Hindlimb muscle (tissue), 1 donor: ENCODE measurements around the gene ACOXL. TPM values are rescaled to one million over a fixed set of nuclear protein-coding genes. Genes with fewer than 3 reads are reported as not detected.
"Not testable (repeated sequence)": the region's sequence is repeated elsewhere in the genome, so short reads cannot be mapped to it uniquely, and the experiment has no call there.

Experiments used
- DNase-seq: peaks from one replicate; pipeline ENCODE4 v3.0.0-alpha.2; 2013
- polyA plus RNA-seq: library from polyadenylated mRNA; unstranded; fragments of 120-200 nt; gene quantifications from one replicate; pipeline ENCODE4 v1.2.1, GENCODE V29; 2013; ENCODE audit not compliant: insufficient read length

ACOXL gene
- 0.32 TPM for polyA plus RNA-seq

DNA sequence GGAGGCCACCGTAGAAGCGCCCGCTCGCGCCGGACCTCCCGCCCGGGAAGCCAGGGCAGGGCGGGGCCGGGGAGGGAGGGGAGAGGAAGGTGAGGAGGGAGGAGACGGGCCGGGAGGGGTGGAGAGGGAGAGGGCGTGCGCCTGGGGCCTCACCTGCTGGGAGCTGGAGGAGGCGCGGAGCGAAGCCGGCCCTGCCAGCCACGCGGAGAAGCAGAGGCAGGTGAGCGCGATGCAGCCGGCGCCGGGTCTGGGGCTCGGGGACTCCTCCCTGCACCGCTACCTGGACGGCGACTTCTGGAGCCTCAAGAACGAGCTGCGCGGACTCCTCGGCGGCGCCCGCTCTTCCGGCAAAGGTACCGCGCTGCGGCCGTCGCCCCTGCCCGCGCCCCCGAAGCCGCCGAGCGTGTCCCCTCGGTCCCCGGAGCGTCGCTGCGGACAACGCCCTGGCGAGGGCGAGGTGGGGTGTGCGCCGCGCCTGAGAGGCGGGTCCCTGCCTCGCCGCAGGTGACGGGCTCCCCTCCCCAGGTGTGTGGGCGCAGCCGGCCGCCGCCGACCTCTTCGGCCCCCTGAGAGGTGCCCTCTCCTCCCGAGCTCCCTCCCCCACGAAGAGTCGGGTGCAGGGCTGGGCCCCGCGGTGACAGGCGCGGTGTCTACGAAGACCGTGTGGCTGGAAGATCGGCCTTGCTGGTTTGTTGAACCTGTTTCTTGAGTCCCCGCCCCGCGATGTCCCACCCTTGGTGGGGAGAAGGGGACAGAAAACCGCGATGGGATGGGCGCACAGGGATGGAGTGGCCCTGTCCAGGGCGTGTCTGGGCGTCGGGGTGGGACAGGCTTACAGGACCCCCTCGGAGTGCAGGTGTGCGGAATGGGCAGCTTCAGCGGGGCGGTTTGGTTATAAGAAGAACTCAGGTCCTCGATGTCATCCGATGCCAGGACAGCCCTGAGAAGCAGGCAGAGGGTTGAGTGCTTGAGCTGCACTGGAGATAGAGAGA is at the start of gene ACOXL:
Gene ACOXL (plus strand): TSS at position 152 of the 992 bp plus-strand sequence. CDS start 35,817 bp downstream, outside the sequence.
- no peak for DNase-seq

DNA sequence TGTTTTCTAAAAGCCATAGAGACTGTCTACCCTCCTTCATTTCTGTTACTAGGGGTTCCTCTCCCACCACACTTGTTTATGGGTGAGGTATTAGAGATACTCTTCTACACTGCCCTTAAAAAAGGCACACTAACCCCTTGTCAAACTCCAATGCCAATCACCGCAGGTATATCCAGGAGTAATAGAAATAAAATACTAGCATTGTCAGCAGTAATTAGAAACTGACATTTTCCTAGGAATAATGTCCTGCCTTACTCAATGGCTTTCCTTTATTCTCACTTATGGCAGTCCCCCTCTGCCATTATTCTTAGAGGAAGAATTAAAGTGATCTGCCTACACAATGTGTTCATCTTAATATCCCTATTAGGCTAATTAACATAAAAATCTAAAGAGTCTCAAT is 49.5 kb upstream of the ACOXL start:
- no peak for DNase-seq

DNA sequence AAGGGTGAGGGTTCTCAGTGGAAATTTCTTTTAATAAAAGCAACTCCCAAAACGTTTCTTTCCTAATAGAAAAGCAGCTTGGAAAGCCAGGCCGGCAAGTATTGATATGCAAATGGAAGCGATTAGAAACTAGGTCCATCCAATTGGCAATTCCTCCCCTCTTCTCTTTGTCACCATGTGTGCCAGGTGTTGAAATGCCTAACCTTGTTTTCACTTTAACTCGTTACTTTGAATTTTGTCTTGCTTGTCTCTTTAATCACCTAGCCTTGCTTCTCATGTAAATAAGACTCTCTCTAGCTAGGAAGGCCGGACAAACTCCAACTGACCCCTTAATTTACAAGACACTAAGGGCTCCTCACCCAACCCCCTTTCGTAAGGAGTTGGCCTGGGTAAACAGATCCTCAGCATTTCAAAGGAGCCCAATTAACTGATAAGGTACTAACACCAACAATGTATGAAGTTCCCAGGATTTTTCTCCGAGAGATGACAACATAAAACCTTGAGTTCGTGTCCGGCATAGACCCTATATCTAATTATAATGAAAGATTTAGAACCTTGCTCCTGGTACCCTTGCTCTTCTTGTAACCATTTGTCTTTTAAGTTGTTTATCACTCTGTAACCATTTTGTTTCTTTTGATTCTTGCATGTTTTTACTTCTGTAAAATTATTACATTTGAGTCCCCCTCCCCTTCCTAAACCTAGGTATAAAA is 44.4 kb upstream of the ACOXL start:
- not testable (repeated sequence) for DNase-seq

DNA sequence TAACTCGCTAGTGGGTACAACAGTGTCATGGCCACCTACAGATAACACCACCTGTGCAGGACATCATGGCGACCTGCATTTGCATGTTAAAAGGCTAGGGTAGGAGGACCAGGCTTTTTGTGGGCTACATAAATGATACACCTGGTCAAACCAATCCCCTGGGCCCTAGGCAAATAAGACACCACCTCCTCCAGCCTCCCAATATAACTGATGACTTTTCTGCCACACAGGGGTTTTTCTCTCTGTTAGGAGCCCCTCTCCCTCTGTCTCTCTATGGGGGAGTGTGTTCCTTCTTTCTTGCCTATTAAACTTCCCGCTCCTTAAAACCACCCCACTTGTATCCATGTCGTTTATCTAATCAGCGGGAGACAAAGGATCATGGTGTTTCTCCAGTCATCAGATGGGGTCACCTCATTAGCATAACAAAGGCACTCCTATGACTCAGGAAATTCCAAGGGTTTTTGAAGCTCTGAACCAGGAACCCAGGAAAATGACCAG is 43.7 kb upstream of the ACOXL start:
- no peak for DNase-seq

DNA sequence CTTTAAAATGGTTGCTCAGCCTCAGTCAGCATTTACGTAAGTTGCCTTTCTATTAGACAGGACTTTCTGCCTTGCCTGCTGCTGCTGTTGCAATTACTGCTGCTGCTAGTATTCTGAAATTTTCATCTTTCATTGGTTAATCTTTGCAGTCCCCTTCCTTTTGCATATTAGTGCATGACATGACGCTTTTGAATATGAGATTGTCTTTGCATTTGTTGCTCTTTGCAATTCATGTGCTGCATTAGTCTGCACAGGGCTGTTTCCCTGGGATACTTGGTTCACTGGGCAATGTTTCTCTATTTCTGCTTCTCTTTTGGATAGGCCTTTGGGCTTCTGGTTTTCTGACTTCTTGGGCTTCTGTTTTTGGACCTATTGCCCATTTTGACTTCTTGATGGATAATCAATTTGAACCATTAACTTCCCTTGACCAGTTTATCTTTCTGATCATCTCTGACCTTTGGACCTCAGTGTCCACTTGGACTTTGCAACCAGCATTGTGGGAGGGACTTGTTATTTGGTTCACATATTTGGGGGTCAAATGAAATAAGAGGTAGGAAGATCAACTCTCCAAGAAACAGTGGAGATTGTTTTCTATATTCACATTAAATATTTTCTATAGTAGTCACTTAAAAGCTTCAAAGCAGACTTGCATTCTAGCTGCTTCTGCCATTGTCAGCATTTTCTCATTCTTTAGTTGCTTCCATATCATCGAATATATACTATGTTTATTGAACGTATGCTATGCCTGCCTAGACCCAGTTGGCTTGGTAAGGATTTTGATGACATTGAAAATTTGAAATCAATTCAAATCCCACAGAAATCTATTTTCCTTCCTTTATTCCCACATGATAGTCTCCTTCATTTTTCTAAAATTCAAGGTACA is 42.0 kb upstream of the ACOXL start:
- DNase-seq = no peak

DNA sequence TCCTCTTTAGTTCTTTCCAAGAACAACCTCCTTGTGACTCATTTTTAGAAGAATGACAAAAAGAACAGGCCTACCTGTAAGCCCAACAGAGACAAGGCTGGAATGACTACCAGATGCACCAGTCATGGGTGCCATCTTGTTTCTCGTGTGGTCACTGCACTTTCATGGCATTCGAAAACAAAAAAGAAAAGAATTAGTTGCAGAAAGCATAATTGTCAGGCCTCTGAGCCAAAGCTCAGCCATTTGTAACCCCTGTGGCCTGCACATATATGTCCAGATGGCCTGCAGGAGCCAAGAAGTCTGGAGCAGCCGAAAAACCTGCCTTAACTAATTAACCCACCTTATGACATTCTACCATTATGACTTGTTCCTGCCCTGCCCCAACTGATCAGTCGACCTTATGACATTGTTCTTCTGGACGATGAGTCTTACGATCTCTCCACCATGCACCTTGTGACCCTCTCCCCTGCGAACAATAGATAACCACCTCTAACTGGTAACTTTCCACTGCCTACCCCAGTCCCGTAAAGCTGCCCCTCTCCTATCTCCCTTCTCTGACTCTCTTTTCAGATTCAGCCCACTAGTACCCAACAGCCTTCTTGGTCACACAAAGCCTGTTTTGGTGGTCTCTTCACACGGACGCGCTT is 40.6 kb upstream of the ACOXL start:
- no peak for DNase-seq

DNA sequence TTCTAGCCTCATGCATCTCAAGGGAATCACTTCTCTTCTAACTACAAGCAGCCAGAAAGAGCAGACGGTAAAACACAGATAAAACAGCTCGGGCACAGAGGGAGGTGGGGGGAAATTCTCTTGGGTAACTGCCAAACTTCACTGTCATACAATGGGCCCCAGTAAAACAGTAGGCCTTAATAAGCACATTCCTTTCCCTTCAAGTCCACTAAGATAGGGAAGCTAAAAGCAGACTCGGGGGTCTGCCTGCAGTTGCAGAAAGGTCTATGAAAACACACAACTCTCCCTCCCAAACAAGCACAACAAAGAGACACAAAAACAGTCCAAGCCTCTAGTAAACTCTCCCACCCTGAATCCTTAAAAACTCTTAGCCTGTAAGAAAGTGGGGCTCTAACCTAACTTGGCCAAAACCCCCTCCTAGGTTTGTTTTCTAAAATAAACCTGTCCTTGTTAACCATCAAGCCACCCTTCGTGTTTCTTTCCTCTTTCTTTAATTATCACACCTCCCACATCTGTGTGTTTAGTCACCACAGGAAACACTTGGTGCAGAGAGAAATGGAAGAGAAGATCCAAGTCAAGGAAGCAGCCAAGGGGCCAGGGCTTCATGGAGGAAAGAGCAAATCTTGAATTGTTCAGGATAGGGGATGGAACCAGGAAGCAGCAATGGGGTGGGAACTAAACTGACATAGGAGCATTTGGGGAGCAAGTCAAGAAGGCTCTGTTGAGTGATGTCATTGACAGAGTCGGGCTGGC is 37.1 kb upstream of the ACOXL start:
- DNase-seq = not testable (repeated sequence)

DNA sequence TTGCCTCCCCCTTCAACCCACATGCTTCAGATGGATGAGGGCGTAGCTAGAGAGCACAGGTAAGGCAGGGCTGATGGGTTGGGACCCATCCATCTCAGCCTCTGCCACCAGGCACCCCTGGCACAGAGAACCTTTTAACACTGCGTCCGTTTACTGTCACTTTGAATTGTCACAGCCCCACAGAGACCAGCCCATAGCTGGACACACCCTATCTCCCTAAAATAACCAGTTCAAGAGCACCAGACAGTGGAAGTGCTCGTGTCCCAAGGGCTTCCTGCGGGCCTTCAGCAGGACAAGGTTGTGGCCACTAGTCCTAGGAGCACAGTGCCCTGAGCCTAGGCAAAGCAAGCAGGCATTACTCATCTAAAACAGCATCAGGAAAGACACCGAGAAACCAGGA is 34.1 kb upstream of the ACOXL start:
- DNase-seq = not testable (repeated sequence)

DNA sequence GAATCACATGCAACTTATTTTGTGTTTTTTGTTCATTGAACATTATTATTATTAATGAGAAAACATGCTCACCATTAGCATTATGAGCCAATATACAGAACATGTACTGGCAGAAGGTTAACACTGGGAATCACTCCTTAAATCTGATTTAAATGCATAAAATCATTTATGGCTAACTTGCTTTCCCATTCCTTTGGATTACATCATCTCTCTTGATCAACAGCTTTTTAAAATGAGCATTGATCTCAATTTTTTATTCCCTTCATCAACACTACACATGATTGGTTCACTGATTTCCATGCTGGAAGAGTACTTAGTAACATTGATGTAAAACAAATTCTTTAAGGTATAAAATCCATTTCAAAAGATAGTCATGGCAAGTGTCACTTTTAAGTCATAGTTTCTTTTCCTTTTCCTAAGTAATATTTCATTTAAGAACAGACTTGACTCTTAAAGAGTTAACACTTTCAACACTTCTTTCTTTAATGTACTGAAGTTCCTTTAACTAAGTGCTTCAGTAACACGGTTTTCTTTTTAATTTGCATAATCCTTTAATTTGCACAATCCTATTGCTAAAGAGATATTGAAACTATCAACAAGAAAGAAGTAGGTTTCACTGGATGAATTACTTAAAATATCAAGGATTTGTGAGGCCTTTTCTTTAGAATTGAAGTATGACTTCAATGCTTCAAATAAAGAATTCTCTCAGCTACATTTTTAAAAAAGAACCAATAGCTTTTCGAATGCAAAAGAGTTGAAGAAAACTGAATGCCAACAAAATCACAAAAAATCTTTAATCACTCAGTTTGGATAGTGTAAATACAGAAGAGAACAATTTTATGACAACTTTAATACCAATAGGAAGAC is 29.6 kb upstream of the ACOXL start:
- no peak for DNase-seq

DNA sequence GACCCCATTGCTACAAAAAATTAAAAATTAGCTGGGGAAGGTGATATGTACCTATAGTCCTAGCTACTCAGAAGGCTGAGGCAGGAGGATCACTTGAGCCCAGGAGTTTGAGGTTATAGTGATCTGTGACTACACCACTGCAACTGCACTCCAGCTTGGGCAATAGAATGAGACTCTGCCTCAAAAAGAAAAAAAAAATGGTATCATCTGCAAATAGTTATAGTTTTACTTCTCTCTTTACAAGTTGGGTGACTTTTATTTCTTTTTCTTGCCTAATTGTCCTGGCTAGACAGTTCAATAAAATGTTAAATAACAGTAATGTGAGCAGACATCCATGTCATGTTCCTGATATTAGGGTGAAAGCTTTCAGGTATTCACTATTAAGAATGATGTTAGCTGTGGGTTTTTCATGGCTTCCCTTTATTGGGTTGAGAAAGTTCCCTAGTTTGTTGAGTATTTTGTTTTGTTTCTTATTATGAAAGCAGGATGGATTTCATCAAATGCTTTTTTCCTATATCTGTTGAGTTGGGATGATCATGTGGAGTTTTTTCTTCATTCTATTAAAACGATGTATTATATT is 24.9 kb upstream of the ACOXL start:
- no peak for DNase-seq

DNA sequence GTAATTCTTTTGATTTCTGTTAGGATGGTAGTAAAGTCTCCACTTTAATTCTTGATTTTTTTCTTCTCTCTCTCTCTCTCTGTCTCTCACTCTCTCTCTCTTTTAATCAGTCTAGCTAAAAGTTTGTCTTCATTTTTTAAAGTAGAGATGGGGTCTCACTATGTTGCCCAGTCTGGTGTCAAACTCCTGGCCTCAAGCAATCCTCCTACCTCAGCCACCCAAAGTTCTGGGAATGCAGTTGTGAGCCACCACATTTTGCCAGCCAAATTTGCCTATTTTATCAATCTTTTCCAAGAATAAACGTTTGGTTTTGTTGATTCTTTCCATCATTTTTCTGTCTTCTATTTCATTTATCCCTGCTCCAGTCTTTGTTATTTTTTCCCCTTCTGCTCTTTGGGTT is 23.9 kb upstream of the ACOXL start:
- DNase-seq = no peak

DNA sequence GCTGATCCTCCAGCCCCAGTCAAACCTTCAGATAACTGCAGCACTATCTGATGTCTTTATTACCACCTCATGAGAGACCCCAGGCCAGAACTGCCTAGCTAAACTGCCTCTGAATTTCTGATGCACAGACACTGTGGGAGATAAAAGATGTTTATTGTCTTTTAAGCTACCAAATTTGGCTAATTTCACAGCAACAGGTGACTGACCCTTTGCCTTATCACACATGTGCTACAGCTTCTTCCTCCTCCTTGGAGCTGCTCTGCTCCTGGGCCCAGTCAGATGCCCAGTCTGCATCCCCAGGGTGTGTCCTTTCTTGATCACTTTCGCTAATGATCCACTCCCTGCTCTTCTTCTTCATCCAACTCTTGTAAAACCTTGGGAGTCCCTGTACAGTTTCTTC is 19.6 kb upstream of the ACOXL start:
- no peak for DNase-seq

DNA sequence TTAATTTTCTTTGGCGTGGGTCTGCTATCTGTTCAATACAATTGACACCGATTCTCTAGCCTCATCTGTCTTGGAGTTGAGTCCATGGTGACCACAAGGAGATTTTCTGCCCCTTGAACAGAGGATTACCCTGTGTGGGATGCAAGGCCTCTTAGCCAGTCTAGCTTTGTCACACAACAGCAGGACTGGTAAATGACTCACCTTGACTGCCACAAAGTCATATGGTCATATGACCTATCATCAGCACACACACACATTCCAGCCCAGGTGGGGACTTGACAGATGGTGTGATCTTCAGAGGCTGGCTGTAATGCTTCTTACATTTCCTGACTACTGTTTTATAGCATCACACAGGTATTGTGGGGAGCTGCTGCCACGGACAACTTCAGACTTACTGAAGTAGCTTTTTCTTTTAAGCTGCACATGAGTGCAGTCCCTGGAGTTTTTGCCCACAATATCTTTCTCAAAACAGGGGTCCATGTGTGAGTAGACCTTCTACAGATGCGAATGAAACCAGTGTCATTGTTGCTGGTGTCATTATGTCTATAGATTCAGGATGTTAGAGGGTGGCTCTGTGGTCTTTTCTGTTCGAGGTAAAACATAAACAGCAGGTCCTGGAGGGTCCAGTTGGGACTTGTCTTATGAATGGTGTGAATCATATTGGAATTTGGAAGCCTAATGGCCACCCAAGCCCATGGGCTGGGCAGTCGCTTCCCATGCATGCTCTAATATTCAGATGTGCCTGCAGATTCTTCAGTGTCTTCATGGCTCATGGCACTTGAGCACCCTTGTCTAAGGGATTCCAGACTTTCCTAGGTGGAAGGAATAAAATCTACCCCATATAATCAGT is 18.6 kb upstream of the ACOXL start:
- DNase-seq = no peak

DNA sequence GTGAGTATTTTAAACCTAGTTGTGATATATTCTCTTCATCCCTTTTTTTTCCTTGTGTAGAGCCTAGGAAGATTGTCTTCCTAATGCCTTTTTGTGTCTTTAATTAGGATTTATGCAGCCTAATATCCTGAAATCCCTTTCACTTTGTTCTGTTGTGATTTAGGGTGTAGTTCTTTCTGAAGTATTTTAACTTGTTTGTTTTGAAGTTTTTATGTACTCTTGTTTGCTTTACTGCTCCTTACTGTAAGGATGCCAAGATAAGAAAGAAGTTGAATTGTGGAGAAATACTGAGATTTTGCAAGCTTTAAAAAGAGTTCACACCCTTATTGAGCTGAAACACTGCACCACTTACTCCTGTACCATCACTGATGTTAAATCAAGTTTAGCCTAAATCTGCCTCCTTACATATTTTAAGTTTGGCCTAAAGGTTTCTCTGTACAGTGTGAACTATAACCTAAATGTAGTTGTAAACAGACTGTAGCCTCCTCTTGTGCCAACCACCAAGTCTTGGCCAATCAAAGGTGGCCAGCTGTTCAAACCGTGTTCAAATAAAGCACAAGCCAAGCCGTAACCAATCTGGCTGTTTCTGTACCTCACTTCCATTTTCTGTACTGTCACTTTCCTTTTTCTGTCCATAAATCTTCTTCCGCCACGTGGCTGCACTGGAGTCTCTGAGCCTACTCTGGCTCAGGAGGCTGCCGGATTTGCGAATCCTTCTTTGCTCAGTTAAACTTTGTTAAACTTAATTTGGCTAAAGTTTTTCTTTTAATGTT is 17.7 kb upstream of the ACOXL start:
- DNase-seq = no peak

DNA sequence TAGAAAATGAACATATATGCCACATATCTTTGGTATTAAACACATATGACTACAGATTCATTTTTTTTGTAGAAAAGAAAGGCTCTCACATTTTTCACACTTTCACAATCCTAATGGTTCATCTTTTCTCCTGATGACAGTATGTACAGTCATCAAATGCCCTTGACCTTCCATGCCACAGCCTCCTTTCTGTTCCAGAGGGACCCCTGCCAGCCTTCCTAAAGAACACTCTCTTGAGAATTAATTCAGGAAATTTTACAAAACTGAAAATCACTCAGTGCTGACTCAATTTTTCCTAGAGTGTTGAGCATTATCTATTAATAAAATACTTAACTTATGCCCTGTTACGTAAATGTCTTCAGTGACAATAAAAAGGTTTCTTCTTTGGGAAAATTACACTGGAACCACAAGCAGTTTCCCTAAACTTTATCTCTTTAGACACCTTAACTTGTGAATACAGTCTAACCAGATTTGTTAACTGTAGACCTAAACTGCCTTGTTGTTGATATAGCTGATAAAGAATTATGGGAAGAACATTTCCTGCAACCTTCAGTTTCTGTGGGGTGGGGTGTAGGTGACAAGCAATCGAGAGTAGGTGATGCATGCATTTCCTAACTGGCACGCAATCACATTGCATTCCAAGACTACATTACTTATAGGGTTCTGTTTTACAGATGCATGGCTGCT is 15.3 kb upstream of the ACOXL start:
- no peak for DNase-seq

DNA sequence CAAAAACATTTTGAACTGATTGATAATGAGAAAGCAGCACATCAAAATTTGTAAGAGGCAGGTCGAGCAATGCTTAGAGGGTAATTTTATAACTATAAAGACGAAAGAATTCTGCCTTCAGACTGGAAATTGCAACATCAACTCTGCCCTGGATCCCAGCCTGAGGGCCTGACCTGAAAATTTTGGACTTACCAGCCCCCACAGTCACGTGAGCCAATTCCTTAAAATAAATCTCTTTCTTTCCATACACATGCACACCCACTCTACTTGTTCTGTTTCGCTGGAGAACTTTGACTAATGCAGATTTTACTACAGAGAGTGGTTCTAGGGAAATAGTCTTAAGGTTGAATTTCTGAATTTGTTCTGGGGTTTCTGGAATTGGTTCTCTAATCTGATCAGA is 14.6 kb upstream of the ACOXL start:
- DNase-seq = peak; percentile 10

DNA sequence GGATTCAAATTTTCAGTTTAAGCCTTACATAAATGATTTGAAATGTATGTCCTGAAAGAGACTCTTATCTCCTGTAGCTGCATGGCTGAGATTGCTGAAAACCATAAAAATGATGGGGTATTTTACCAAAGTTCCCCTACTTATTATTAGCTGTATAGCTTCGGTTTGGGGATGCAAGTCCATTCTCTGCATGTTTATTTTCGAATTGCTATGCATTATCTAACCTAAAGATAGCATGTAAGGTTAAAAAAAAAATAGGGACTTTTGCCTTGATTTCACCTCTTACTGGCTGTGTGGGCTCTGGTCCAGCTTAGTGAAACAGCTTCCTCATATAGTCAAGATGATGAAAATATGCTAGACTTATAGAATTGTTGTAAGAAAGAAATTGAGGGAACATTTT is 14.0 kb upstream of the ACOXL start:
- no peak for DNase-seq
